OCI-LY7 (cell line): ENCODE measurements around the gene ABCC1.

Experiments used
- EZH2phosphoT487 ChIP-seq: fragments of 200-600 bp; sonication (generic); IDR thresholded peaks from 2 replicates; pipeline ENCODE4 v1.6.1; 2018; ENCODE audit warnings: low read depth, borderline replicate concordance, mild to moderate bottlenecking, mixed run types, antibody characterized with exemption, low read length, moderate library complexity, mixed read lengths
- TF ChIP-seq, protein P1 (sequence below): fragments of 200-600 bp; sonication (generic); conservative IDR thresholded peaks from 2 replicates; pipeline ENCODE4 v1.5.1; 2014; ENCODE audit warnings: mild to moderate bottlenecking, antibody characterized with exemption, low read length, moderate library complexity, mixed read lengths

DNA sequence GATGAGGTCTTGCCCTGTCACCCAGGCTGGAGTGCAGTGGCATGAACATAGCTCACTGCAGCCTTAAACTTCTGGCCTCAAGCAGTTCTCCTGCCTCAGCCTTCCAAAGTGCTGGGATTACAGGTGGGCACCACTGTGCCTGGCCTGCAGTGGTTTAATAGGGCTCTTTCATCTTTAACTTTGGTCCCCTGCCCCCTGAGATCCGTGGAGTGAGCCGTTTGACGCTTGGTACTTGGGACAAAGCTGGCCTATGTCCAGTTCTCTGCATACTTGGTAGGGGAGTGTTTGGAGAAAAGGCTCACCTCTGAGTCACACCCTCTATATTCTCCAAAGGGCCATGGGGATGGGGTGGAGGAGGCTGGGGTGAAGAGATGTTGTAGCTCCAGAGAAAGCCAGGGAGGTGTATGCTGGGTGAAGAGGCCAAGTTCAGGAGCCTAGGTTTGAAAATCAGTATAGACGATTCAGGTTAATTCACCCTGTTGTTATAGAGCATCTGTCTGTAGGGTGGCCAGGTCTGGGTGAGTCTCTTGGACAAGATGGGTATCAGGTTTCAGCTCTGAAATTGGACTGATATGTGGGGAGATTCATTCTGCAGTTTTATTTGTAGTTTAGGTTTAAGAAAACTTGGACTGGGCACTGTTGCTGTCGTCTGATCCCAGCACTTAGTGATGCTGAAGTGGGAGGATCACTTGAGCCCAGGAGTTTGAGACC is 17.6 kb downstream of the ABCC1 start:
- TF ChIP-seq, protein P1, sequence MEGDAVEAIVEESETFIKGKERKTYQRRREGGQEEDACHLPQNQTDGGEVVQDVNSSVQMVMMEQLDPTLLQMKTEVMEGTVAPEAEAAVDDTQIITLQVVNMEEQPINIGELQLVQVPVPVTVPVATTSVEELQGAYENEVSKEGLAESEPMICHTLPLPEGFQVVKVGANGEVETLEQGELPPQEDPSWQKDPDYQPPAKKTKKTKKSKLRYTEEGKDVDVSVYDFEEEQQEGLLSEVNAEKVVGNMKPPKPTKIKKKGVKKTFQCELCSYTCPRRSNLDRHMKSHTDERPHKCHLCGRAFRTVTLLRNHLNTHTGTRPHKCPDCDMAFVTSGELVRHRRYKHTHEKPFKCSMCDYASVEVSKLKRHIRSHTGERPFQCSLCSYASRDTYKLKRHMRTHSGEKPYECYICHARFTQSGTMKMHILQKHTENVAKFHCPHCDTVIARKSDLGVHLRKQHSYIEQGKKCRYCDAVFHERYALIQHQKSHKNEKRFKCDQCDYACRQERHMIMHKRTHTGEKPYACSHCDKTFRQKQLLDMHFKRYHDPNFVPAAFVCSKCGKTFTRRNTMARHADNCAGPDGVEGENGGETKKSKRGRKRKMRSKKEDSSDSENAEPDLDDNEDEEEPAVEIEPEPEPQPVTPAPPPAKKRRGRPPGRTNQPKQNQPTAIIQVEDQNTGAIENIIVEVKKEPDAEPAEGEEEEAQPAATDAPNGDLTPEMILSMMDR, result no peak
- TF ChIP-seq EZH2phosphoT487, result no peak
